Karpas-422 (cell line): ENCODE measurements around the gene TNN. TPM values are rescaled to one million over a fixed set of nuclear protein-coding genes. Genes with fewer than 3 reads are reported as not detected.

Experiments
- DNase-seq: peaks from one replicate; pipeline ENCODE4 v3.0.0-alpha.2; 2015
- H2AFZ ChIP-seq: fragments of 200-600 bp; sonication (generic); 2 replicates; pipeline ENCODE4 v1.6.1; 2014; ENCODE audit warnings: antibody characterized with exemption, low read length, mixed read lengths
- H3K27ac ChIP-seq: fragments of 200-600 bp; sonication (generic); 2 replicates; pipeline ENCODE4 v1.5.1; 2014; ENCODE audit warnings: mild to moderate bottlenecking, low read length, moderate library complexity
- H3K27me3 ChIP-seq: fragments of 200-600 bp; sonication (generic); 2 replicates; pipeline ENCODE4 v1.6.1; 2014; ENCODE audit warnings: low read length, mixed read lengths
- H3K36me3 ChIP-seq: fragments of 200-600 bp; sonication (generic); 2 replicates; pipeline ENCODE4 v1.6.1; 2014; ENCODE audit warnings: low read length, mixed read lengths; ENCODE audit not compliant: insufficient read depth
- H3K4me1 ChIP-seq: fragments of 200-600 bp; sonication (generic); 2 replicates; pipeline ENCODE4 v1.6.1; 2014; ENCODE audit warnings: mild to moderate bottlenecking, low read length, mixed read lengths
- H3K4me2 ChIP-seq: fragments of 200-600 bp; sonication (generic); 2 replicates; pipeline ENCODE4 v1.6.1; 2014; ENCODE audit warnings: low read length, low read depth, mild to moderate bottlenecking; ENCODE audit not compliant: poor library complexity, severe bottlenecking
- H3K4me3 ChIP-seq: fragments of 200-600 bp; sonication (generic); 2 replicates; pipeline ENCODE4 v1.5.1; 2014; ENCODE audit warnings: mild to moderate bottlenecking, antibody characterized with exemption, low read length, mixed read lengths
- H3K79me2 ChIP-seq: fragments of 200-600 bp; sonication (generic); 2 replicates; pipeline ENCODE4 v1.6.1; 2014; ENCODE audit warnings: mild to moderate bottlenecking, low read length, mixed read lengths
- H3K9ac ChIP-seq: fragments of 200-600 bp; sonication (generic); 2 replicates; pipeline ENCODE4 v1.6.0; 2014; ENCODE audit warnings: low read length
- H3K9me2 ChIP-seq: fragments of 200-600 bp; sonication (generic), shearing (Covaris generic); replicated peaks from 2 replicates; pipeline ENCODE4 v1.6.0; 2014; ENCODE audit warnings: mild to moderate bottlenecking, low read length, moderate library complexity; ENCODE audit not compliant: insufficient read depth
- H3K9me3 ChIP-seq: fragments of 300-700, 200-600 bp; sonication (generic); 2 replicates; pipeline ENCODE4 v1.6.1; 2014; ENCODE audit warnings: low read length, mixed read lengths
- H4K20me1 ChIP-seq: fragments of 200-600 bp; sonication (generic); 2 replicates; pipeline ENCODE4 v1.6.1; 2014; ENCODE audit warnings: mild to moderate bottlenecking, antibody characterized with exemption, low read length, low read depth; ENCODE audit not compliant: insufficient read depth
- total RNA-seq: library from RNA; depleted of rRNA; stranded (reverse); fragments of >200 nt; shearing (Covaris generic); gene quantifications from 2 replicates; pipeline ENCODE4 v1.2.3, GENCODE V29; 2014; ENCODE audit warnings: low replicate concordance

Gene TNN
- total RNA-seq, 1 experiment from 2014 or later, result not detected

DNA sequence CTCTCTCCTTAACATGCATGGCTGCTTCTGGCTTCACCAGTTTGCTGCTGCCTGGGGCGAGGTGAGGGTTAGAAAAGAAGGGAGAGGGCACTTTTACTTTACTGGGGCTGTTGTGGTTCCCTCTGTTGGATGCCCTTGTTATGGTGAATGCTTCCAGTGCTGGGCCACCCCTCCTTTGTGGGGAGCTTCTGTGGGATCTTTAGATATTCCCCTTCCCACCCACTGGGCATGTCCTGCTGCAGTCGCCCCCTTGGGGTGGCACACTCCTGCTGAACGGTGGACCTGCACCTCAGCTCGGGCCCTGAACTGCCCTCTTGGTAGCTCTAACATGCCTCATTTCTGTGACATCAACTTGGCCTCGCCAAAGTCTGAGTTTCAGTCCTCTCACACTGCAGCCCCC lies 6.0 kb downstream of the TNN start:
- Histone ChIP-seq H3K27ac (no peak overlapping the region), H2AFZ (no peak overlapping the region), H3K27me3 (no peaks in the 10 kb centered on the region)

DNA sequence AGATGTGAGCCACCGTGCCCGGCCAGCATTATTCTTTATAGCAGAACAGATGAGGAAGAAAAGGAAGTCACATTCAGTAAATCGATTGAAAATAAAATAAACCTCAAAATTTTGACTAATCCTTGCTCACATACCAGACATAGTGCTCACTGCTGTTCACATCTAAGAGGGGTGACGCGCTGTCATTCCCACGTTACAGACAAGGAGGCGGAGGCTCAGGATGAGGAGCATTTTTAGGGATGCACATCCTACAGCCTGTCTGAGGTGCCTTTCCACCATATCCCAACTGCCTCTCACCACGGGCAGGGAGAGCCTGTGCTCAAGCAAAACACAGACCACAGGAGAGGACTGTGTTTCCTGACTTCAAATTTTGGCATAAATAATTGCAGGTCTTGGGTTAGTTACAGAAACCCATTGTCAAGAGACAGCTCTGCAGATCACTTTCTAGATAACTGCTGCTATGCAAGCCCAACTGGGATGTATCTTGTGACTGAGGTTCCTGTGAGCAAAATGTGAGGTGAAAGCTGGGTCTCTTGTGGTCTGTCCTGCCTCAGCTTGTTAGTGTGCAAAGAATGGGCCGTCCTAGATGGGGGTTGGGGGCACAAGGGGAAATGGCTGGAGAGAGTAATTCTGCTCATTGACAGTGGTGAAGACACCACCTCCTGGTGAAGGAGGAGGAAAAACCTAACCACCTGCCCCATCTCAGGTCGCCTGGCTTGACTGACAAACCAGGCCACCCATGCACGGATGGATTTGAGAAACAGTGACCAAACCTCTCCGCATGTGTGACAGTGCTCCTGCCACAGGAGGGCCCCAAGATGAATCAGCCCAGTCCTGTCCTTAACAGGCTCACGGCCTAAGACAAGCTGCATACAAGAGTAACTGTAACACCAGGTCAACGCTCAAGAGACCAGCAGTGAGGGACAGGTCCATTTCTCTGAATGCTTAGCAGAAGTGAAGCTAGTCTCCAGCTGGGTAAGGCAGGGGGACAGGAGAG lies 8.2 kb downstream of the TNN start:
- H3K4me3 ChIP-seq, result no peak overlapping the region
- H3K9ac ChIP-seq, result no peak overlapping the region
- H3K4me2 ChIP-seq, result no peak overlapping the region
- peak; percentile 40 for DNase-seq
- no peaks in the 10 kb centered on the region for H3K9me2 ChIP-seq
- no peak overlapping the region for H3K27ac ChIP-seq
- H3K36me3 ChIP-seq, result no peaks in the 10 kb centered on the region
- H3K4me1 ChIP-seq, result no peaks in the 10 kb centered on the region
- H3K9me3 ChIP-seq, result no peaks in the 10 kb centered on the region
- no peak overlapping the region for H2AFZ ChIP-seq
- no peaks in the 10 kb centered on the region for H3K27me3 ChIP-seq
- no peaks in the 10 kb centered on the region for H3K79me2 ChIP-seq
- H4K20me1 ChIP-seq, result no peaks in the 10 kb centered on the region

More for the DNA sequence above, 6.0 kb downstream of the TNN start:
- Histone ChIP-seq H3K4me3 (no peak overlapping the region), H3K9ac (no peak overlapping the region), H3K9me2 (no peaks in the 10 kb centered on the region), H3K4me2 (no peak overlapping the region), H4K20me1 (no peaks in the 10 kb centered on the region), H3K36me3 (no peaks in the 10 kb centered on the region), H3K79me2 (no peaks in the 10 kb centered on the region), H3K9me3 (no peaks in the 10 kb centered on the region), H3K4me1 (no peaks in the 10 kb centered on the region)
- DNase-seq, result peak; percentile 31

DNA sequence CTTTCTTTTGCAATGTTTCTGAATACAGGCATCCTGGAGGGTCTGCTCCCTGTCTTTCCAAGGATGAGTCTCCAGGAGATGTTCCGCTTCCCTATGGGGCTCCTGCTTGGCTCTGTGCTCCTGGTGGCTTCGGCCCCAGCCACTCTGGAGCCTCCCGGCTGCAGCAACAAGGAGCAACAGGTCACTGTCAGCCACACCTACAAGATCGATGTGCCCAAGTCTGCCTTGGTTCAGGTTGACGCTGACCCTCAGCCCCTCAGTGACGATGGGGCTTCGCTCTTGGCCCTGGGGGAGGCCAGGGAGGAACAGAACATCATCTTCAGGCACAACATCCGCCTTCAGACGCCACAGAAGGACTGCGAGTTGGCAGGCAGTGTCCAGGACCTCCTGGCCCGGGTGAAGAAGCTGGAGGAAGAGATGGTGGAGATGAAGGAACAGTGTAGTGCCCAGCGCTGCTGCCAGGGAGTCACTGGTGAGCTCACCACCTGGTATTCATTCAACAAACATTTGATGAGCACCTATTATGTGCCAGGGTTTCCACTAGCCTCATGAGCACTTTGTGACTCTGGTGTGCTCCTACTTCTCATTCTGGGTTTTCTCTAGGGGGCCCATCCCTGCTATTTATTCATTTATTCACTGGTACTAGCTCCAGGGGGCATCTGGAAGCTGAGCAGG lies 9.9 kb downstream of the TNN start:
- Histone ChIP-seq H3K4me2 (no peak overlapping the region), H3K27ac (no peak overlapping the region), H3K36me3 (no peaks in the 10 kb centered on the region), H3K4me3 (no peak overlapping the region), H2AFZ (no peak overlapping the region), H3K9ac (no peak overlapping the region), H4K20me1 (no peaks in the 10 kb centered on the region), H3K79me2 (no peaks in the 10 kb centered on the region), H3K4me1 (no peaks in the 10 kb centered on the region), H3K9me3 (no peaks in the 10 kb centered on the region), H3K27me3 (no peaks in the 10 kb centered on the region), H3K9me2 (no peaks in the 10 kb centered on the region)
- peak; percentile 21 for DNase-seq

DNA sequence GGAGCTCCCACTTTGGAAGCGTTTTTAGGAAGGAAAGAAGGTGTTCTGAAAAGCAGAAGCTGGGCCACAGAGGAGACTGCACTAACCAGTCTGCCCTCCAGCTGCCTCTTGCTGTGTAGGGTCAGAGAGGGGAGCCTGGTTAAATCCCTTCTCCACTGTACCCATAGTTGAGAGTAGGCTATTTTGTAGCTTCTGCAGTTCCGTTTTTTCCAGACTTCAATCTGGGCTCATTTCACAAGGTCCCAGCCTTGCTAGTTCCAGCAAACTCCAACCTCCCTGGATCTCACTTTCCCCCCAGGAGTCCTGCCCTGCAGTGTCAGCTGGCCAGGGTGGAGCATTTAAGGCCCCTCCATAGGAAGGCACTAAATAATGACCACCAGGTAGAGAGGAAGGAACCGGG lies 11.0 kb downstream of the TNN start:
- Histone ChIP-seq H3K27ac (no peak overlapping the region), H3K4me2 (no peak overlapping the region), H4K20me1 (no peaks in the 10 kb centered on the region)

DNA sequence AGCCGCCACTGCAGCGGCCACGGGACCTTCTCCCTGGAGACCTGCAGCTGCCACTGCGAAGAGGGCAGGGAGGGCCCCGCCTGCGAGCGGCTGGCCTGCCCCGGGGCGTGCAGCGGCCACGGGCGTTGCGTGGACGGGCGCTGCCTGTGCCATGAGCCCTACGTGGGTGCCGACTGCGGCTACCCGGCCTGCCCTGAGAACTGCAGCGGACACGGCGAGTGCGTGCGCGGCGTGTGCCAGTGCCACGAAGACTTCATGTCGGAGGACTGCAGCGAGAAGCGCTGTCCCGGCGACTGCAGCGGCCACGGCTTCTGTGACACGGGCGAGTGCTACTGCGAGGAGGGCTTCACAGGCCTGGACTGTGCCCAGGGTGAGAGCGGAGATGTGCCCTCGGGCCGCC lies 11.7 kb downstream of the TNN start:
- no peaks in the 10 kb centered on the region for H3K9me3 ChIP-seq
- H3K79me2 ChIP-seq, result no peaks in the 10 kb centered on the region
- no peak overlapping the region for H2AFZ ChIP-seq
- no peaks in the 10 kb centered on the region for H4K20me1 ChIP-seq
- no peaks in the 10 kb centered on the region for H3K27me3 ChIP-seq
- no peaks in the 10 kb centered on the region for H3K36me3 ChIP-seq
- DNase-seq, result no peak
- no peaks in the 10 kb centered on the region for H3K4me1 ChIP-seq
- H3K4me2 ChIP-seq, result no peak overlapping the region
- H3K9ac ChIP-seq, result no peak overlapping the region
- no peaks in the 10 kb centered on the region for H3K9me2 ChIP-seq
- no peak overlapping the region for H3K27ac ChIP-seq
- no peak overlapping the region for H3K4me3 ChIP-seq

More for the DNA sequence above, 11.0 kb downstream of the TNN start:
- Histone ChIP-seq H3K4me3 (no peak overlapping the region), H3K36me3 (no peaks in the 10 kb centered on the region), H3K9ac (no peak overlapping the region), H3K4me1 (no peaks in the 10 kb centered on the region), H2AFZ (no peak overlapping the region), H3K9me2 (no peaks in the 10 kb centered on the region), H3K27me3 (no peaks in the 10 kb centered on the region), H3K9me3 (no peaks in the 10 kb centered on the region), H3K79me2 (no peaks in the 10 kb centered on the region)
- DNase-seq, result no peak

DNA sequence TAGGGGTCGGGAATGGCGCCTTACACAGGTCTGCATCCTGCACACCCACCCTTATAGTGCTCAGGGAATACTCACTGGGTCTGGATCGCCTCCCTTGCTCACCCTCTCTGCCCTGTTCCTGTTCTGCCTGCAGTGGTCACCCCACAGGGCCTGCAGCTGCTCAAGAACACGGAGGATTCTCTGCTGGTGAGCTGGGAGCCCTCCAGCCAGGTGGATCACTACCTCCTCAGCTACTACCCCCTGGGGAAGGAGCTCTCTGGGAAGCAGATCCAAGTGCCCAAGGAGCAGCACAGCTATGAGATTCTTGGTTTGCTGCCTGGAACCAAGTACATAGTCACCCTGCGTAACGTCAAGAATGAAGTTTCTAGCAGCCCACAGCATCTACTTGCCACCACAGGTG lies 12.4 kb downstream of the TNN start:
- no peaks in the 10 kb centered on the region for H3K36me3 ChIP-seq
- no peak overlapping the region for H2AFZ ChIP-seq
- H3K79me2 ChIP-seq, result no peaks in the 10 kb centered on the region
- no peak overlapping the region for H3K4me3 ChIP-seq
- H3K27ac ChIP-seq, result no peak overlapping the region
- H3K4me1 ChIP-seq, result no peaks in the 10 kb centered on the region
- no peaks in the 10 kb centered on the region for H3K9me2 ChIP-seq
- peak; percentile 37 for DNase-seq
- no peak overlapping the region for H3K4me2 ChIP-seq
- H4K20me1 ChIP-seq, result no peaks in the 10 kb centered on the region
- H3K9ac ChIP-seq, result no peak overlapping the region
- no peaks in the 10 kb centered on the region for H3K9me3 ChIP-seq
- H3K27me3 ChIP-seq, result no peaks in the 10 kb centered on the region

DNA sequence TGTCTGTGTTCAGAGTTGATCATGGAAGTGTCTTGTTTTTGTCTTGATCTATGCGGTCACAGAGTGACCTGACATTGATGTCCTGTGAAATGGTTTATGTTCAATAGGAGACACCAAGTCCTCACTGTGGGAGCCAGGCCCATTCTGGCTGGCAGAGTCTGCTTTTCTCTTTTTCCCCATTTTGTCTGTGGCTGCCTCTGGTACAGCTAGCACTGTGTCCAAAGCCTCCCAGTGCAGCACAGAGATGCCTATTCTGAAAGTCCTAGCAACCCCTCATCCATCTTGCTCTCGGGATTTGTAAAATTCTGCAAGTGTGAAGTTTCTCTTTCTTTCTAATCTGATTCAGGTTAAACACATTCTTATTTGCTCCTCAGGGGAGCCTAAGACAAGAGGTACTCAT lies 14.3 kb downstream of the TNN start:
- H3K4me2 ChIP-seq, result no peak overlapping the region
- no peaks in the 10 kb centered on the region for H4K20me1 ChIP-seq
- no peak overlapping the region for H3K27ac ChIP-seq
- no peaks in the 10 kb centered on the region for H3K36me3 ChIP-seq
- H3K4me3 ChIP-seq, result no peak overlapping the region
- no peak overlapping the region for H2AFZ ChIP-seq
- no peaks in the 10 kb centered on the region for H3K9me3 ChIP-seq
- peak; percentile 27 for DNase-seq
- H3K27me3 ChIP-seq, result no peaks in the 10 kb centered on the region
- no peaks in the 10 kb centered on the region for H3K9me2 ChIP-seq
- no peak overlapping the region for H3K9ac ChIP-seq
- H3K4me1 ChIP-seq, result no peaks in the 10 kb centered on the region
- H3K79me2 ChIP-seq, result no peaks in the 10 kb centered on the region

DNA sequence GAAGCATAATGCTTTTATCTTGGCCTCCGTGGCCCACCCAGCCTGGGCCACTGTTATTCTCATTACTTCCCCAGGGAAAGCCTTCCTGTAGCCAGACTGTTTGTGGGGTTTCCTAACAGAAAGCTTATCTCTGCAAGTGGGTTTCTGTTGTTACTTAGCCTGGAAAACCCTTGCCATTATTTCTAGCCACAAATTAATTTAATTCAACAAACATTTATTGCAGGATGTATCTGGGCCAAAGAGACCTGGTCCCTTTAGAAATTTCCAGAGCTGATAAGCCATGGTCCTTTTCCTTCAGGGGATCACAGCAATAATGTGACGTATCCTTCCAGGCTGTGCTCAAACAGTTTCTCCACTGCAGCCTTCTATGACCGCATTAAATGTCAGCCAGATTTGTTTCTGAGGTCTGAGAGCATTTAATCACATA lies 20.9 kb downstream of the TNN start:
- Histone ChIP-seq H4K20me1 (no peaks in the 10 kb centered on the region), H3K4me1 (no peaks in the 10 kb centered on the region), H3K27ac (no peak overlapping the region), H3K9ac (no peak overlapping the region), H3K27me3 (no peaks in the 10 kb centered on the region), H3K36me3 (no peaks in the 10 kb centered on the region), H3K79me2 (no peaks in the 10 kb centered on the region), H3K9me2 (no peaks in the 10 kb centered on the region), H3K9me3 (no peaks in the 10 kb centered on the region), H3K4me2 (no peak overlapping the region), H2AFZ (no peak overlapping the region), H3K4me3 (no peak overlapping the region)
- DNase-seq, result no peak
